Measurements from ENCODE around the gene HIVEP2. TPM values are rescaled to one million over a fixed set of nuclear protein-coding genes. Genes with fewer than 3 reads are reported as not detected.

Gene HIVEP2
- total RNA-seq, 4 donors from 2014 or later = 8.6 to 19.3 (median 12.7) TPM

DNA sequence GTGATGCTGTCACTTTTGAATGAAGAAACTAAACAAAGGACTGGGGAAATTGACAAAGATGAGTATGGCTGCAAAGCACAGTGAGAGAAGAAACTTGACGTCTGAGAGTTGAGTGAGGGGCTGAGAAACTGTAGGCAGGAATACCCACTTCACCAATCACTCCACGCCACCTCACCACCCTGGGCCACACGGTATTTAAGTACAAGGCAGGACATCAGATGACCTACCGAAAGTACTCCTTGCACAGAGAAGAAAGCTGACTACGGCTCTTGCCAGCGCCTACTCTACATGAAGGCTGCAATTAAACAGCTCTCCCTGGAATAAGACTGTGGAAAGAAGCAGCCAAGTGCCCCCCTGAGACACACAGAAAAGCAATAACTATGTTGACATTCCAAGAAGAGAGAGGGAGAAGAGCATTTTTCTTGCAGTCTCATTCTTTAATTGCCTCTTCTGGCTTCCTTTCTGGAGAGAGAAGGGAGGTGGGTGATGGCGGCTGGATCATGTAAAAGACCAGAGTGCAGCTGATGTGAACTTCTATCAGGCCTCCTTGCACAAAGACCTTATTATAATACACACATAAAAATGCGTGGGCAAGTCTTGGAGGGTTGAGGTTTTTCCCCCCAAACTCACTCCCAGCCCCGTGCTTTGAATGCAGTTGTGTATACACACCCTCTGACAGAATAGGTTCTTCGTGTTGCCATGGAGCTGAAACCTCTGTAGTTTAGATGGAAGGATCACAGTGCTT lies 44.6 kb downstream of the HIVEP2 start:
- TF ChIP-seq POLR2A (IDR thresholded peaks at IDR 0.05) = no peak
- TF ChIP-seq, protein P1, sequence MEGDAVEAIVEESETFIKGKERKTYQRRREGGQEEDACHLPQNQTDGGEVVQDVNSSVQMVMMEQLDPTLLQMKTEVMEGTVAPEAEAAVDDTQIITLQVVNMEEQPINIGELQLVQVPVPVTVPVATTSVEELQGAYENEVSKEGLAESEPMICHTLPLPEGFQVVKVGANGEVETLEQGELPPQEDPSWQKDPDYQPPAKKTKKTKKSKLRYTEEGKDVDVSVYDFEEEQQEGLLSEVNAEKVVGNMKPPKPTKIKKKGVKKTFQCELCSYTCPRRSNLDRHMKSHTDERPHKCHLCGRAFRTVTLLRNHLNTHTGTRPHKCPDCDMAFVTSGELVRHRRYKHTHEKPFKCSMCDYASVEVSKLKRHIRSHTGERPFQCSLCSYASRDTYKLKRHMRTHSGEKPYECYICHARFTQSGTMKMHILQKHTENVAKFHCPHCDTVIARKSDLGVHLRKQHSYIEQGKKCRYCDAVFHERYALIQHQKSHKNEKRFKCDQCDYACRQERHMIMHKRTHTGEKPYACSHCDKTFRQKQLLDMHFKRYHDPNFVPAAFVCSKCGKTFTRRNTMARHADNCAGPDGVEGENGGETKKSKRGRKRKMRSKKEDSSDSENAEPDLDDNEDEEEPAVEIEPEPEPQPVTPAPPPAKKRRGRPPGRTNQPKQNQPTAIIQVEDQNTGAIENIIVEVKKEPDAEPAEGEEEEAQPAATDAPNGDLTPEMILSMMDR (IDR thresholded peaks at IDR 0.05) = no peak
- WGBS, 2 donors = 74 to 80% methylated on average over 10 of the region's 10 CpGs
- peak overlapping the region in 3 of 4 donors; percentile 38 to 56 (median 56) for H3K27ac ChIP-seq
- no peaks in the 10 kb centered on the region for H3K9me3 ChIP-seq
- no peaks in the 10 kb centered on the region for H3K36me3 ChIP-seq
- intact Hi-C loops (cut with DNase I) = no loop called here
- DNase-seq = no peak
- H3K4me1 ChIP-seq = peaks cover 0 to 43% (median 7%) of the 10 kb centered on the region in 3 donors
- H3K27me3 ChIP-seq = no peaks in the 10 kb centered on the region
- no peak overlapping the region for H3K4me3 ChIP-seq

DNA sequence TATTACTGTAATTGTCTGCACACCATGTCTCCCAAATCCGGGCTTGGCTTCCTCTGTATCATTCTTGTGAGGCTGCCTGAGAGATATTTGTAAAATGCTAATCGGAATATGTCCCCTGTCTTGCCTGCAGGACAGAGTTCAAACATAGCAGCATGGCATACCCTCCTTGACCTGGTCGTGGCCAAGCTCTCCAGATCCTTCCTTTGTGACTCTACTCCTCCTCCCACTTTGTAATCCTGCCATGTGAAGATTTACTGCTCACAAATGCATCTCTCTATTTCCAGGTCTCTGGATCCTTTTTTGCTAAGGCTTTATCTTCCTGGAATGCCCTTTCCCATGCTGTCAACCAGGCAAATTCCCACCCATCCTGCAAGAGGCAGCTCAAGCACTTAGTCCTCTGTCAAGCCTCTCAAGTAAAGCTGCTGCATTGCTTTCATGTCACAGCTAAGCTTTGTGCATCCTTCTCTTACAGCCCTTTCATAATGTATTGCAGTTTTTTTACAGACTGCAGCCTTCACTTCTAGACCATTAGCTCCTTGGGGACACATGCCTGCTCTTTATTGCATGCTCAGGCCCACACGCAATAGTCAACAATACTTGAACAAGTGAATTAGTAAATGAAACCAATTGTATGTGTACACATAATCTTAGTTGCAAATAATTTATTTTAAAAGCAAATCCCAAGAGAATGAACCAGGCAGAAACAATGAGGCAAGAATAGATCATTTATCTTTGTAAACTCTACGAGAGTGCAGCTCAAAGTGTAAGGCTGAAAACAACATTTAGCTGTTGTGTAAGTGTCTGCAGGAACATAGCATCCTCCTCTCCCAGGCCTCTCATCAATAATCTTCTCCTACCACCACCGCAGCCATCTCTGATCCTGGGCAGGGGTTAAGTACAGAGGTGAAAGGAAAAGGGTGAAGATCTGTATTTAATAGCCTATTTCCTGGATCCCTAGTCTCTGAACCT lies 45.8 kb downstream of the HIVEP2 start:
- no peak for TF ChIP-seq POLR2A (IDR thresholded peaks at IDR 0.05)
- TF ChIP-seq, protein P1 (IDR thresholded peaks at IDR 0.05) = no peak
- Histone ChIP-seq H3K4me1 (peaks cover 0 to 43% (median 5%) of the 10 kb centered on the region in 3 donors), H3K9me3 (no peaks in the 10 kb centered on the region), H3K4me3 (no peak overlapping the region), H3K36me3 (no peaks in the 10 kb centered on the region), H3K27me3 (no peaks in the 10 kb centered on the region), H3K27ac (peak overlapping the region in 3 of 4 donors; percentile 33 to 56 (median 38))
- intact Hi-C loops (cut with DNase I) = no loop called here
- 65 to 80% methylated on average over 6 of the region's 6 CpGs for WGBS, 2 donors
- DNase-seq = no peak

DNA sequence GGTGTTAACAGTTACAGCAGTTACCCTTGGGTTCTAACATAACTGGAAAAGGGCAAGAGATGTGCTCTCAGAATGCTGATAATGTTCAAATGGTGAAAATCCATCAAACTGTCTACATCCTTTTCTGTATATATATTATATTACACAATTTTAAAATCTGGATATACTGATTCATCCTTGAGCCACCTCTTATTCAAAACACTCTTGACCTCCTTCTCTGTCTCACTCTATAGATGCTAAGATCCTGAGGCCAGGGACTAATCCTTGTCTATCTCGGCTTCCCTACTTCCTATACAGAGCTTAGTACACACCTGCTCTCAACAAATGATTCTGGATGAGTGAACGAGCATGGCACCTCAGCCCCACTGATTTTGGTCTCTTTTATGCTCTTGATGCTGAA lies 47.3 kb downstream of the HIVEP2 start:
- peaks cover 0 to 37% (median 3%) of the 10 kb centered on the region in 3 donors for H3K4me1 ChIP-seq
- H3K27ac ChIP-seq = no peak overlapping the region
- whole genome bisulfite sequencing, 2 donors = 83 to 95% methylated on average over 2 of the region's 2 CpGs
- DNase-seq = no peak
- no peaks in the 10 kb centered on the region for H3K9me3 ChIP-seq
- H3K27me3 ChIP-seq = no peaks in the 10 kb centered on the region
- H3K36me3 ChIP-seq = no peaks in the 10 kb centered on the region
- H3K4me3 ChIP-seq = no peak overlapping the region
- TF ChIP-seq, protein P1 (IDR thresholded peaks at IDR 0.05) = no peak
- intact Hi-C loops (cut with DNase I) = no loop called here

- Histone ChIP-seq H3K9me3 (no peaks in the 10 kb centered on the region), H3K36me3 (no peaks in the 10 kb centered on the region), H3K27me3 (no peaks in the 10 kb centered on the region), H3K27ac (no peak overlapping the region), H3K4me3 (no peak overlapping the region), H3K4me1 (peaks cover 0 to 32% (median 3%) of the 10 kb centered on the region in 3 donors)
- intact Hi-C loops (cut with DNase I) = no loop called here
- no peak for DNase-seq
- TF ChIP-seq POLR2A (IDR thresholded peaks at IDR 0.05) = no peak
- TF ChIP-seq, protein P1 (IDR thresholded peaks at IDR 0.05) = no peak
Observed at GRCh38 chr6:142896732-142897131, 48.2 kb downstream of the HIVEP2 start.

DNA sequence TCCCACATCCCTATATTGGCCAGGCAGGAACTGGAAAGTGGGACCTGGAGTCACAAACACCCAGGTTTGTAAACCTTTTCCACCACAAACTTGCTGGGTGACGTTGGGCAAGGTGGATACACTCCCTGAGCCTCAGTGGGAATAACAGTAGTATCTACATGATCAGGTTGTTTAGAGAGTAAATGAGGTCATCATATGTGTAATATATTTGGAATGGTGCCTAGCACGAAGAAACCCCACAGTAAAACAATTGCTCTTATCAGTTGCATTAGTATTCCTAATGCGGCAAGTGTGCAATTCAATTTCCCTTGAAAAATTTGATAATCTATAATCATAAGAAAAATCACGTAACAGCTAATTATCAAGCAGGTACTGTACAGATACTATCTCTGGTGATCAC lies 51.9 kb downstream of the HIVEP2 start:
- intact Hi-C loops (cut with DNase I) = no loop called here
- Histone ChIP-seq H3K4me1 (peaks cover 0 to under 1% (median 0%) of the 10 kb centered on the region in 3 donors), H3K27ac (no peak overlapping the region), H3K27me3 (no peaks in the 10 kb centered on the region), H3K9me3 (no peaks in the 10 kb centered on the region), H3K36me3 (no peaks in the 10 kb centered on the region), H3K4me3 (no peak overlapping the region)
- WGBS, 2 donors = 60 to 68% methylated on average over 4 of the region's 4 CpGs
- TF ChIP-seq, protein P1 (IDR thresholded peaks at IDR 0.05) = no peak
- no peak for TF ChIP-seq POLR2A (IDR thresholded peaks at IDR 0.05)
- no peak for DNase-seq

All from esophagus squamous epithelium (tissue), 5 donors.